ENCODE data around the gene CRTC3. TPM values are rescaled to one million over a fixed set of nuclear protein-coding genes. Genes with fewer than 3 reads are reported as not detected.
"Not testable (repeated sequence)": the region's sequence is repeated elsewhere in the genome, so short reads cannot be mapped to it uniquely, and the experiment has no call there.

Gene CRTC3
- total and polyA plus RNA-seq, 4 donors = 17.0 to 32.5 (median 24.9) TPM

GRCh38 chr15:90647326-90647725, 117.6 kb downstream of the CRTC3 start:
- no peak for DNase-seq (ENCODE audit: low read depth in 4 of 6, low spot score in 6 of 6)
- 100% methylated on average over 1 of the region's 2 CpGs for WGBS (ENCODE audit: insufficient coverage)

DNA sequence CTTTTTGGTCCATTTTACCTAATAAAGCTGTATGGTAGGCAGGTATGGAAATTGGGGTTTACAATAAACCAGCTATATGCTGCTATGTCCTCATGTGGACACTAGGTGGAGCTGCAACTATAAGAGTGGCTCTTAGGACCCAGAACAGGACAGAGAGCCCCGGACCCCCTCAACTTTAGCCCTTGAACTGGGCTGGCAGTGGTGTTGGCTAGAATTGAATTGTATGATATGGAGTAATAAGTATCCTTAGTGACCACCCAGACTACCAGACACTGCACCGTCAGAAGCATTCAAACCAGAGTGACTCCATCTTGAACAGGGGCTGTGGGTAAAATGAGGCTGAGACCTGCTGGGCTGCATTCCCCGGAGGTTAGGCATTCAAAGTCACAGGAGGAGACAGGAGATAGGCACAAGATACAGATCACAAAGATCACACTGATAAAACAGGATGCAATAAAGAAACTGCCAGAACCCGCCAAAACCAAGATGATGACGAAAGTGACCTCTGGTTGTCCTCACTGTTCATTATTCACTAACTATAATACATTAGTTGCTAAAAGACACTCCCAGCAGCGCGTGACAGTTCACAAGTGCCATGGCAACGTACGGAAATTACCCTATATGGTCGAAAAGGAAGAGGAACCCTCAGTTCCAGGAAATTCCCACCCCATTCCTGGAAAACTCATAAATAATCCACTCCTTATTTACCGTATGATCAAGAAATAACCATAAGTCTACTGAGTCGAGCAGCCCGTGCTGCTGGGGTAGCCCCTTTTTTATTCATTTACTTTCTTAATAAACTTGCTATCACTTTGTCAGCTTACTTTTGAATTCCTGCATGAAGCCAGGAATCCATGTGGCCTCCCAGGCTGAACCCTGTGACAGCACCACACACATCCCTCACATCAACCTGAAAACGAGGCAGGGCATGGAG, 118.7 kb downstream of the CRTC3 start:
- 57% methylated on average over 8 of the region's 14 CpGs for WGBS (ENCODE audit: insufficient coverage)
- Histone ChIP-seq H3K4me3 (ENCODE audit: low read depth, low read length) (no peak overlapping the region), H3K27me3 (ENCODE audit: control insufficient read depth, insufficient read depth, low read length) (no peaks in the 10 kb centered on the region), H3K9me3 (ENCODE audit: control insufficient read depth, insufficient read depth, low read length) (no peaks in the 10 kb centered on the region), H3K4me1 (ENCODE audit: control insufficient read depth, insufficient read depth, low read length) (no peaks in the 10 kb centered on the region), H3K27ac (ENCODE audit: low read depth, low read length) (peak overlapping the region; percentile 40), H3K36me3 (ENCODE audit: control insufficient read depth, insufficient read depth, low read length) (peaks cover 23% of the 10 kb centered on the region)
- DNase-seq (ENCODE audit: low read depth in 4 of 6, low spot score in 6 of 6) = peak in 5 of 6 donors; percentile 33 to 92 (median 59)

More at GRCh38 chr15:90647326-90647725, 117.6 kb downstream of the CRTC3 start:
- Histone ChIP-seq H3K36me3 (ENCODE audit: control insufficient read depth, insufficient read depth, low read length) (peaks cover 34% of the 10 kb centered on the region), H3K9me3 (ENCODE audit: control insufficient read depth, insufficient read depth, low read length) (no peaks in the 10 kb centered on the region), H3K27me3 (ENCODE audit: control insufficient read depth, insufficient read depth, low read length) (no peaks in the 10 kb centered on the region), H3K27ac (ENCODE audit: low read depth, low read length) (no peak overlapping the region), H3K4me3 (ENCODE audit: low read depth, low read length) (no peak overlapping the region), H3K4me1 (ENCODE audit: control insufficient read depth, insufficient read depth, low read length) (no peaks in the 10 kb centered on the region)

GRCh38 chr15:90650117-90650955, 120.6 kb downstream of the CRTC3 start:
- Histone ChIP-seq H3K27me3 (ENCODE audit: control insufficient read depth, insufficient read depth, low read length) (no peaks in the 10 kb centered on the region), H3K27ac (ENCODE audit: low read depth, low read length) (no peak overlapping the region), H3K4me1 (ENCODE audit: control insufficient read depth, insufficient read depth, low read length) (no peaks in the 10 kb centered on the region), H3K4me3 (ENCODE audit: low read depth, low read length) (no peak overlapping the region), H3K9me3 (ENCODE audit: control insufficient read depth, insufficient read depth, low read length) (no peaks in the 10 kb centered on the region), H3K36me3 (ENCODE audit: control insufficient read depth, insufficient read depth, low read length) (peaks cover 12% of the 10 kb centered on the region)
- WGBS (ENCODE audit: insufficient coverage) = 92% methylated on average over 2 of the region's 8 CpGs
- no peak for DNase-seq (ENCODE audit: low read depth in 4 of 6, low spot score in 6 of 6)

DNA sequence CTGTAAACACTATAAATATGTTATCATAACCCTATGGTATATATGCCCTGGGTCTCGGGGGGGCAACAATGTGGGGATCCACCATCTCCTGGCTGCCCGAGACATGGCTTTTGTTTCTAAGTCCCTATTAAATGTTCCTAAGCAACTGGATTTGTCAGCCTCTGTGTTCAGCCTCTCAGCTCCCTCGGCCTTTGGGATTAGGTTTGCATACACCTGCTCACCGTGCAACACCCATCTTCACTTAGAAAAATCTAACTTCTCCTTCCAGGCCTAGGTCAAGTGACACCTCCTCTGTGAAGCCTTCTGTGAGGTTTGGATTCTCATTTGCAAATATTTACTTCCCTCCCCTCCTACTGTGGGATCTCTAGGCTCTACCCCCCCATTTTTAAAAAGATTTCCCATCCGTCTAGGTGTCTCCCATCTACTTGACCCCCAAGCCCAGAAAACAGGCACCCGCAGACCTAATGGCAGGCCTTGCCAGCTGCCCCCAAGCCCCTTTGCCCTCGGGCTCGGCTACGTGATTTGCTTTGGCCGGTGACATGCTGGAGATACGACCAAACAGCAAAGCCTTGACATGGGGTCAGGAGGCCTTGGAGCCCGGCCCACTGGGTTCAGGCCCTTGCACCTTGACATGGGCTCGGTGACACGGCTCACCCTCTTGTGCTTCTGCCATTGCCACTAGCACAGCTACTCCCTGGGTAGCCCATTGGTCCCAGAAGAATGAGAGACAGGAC, 121.4 kb downstream of the CRTC3 start:
- no peak for DNase-seq (ENCODE audit: low read depth in 4 of 6, low spot score in 6 of 6)
- peaks cover 4% of the 10 kb centered on the region for H3K36me3 ChIP-seq (ENCODE audit: control insufficient read depth, insufficient read depth, low read length)
- WGBS (ENCODE audit: insufficient coverage) = 93% methylated on average over 14 of the region's 14 CpGs
- H3K9me3 ChIP-seq (ENCODE audit: control insufficient read depth, insufficient read depth, low read length) = no peaks in the 10 kb centered on the region
- no peak overlapping the region for H3K4me3 ChIP-seq (ENCODE audit: low read depth, low read length)
- H3K4me1 ChIP-seq (ENCODE audit: control insufficient read depth, insufficient read depth, low read length) = no peaks in the 10 kb centered on the region
- no peak overlapping the region for H3K27ac ChIP-seq (ENCODE audit: low read depth, low read length)
- H3K27me3 ChIP-seq (ENCODE audit: control insufficient read depth, insufficient read depth, low read length) = no peaks in the 10 kb centered on the region

DNA sequence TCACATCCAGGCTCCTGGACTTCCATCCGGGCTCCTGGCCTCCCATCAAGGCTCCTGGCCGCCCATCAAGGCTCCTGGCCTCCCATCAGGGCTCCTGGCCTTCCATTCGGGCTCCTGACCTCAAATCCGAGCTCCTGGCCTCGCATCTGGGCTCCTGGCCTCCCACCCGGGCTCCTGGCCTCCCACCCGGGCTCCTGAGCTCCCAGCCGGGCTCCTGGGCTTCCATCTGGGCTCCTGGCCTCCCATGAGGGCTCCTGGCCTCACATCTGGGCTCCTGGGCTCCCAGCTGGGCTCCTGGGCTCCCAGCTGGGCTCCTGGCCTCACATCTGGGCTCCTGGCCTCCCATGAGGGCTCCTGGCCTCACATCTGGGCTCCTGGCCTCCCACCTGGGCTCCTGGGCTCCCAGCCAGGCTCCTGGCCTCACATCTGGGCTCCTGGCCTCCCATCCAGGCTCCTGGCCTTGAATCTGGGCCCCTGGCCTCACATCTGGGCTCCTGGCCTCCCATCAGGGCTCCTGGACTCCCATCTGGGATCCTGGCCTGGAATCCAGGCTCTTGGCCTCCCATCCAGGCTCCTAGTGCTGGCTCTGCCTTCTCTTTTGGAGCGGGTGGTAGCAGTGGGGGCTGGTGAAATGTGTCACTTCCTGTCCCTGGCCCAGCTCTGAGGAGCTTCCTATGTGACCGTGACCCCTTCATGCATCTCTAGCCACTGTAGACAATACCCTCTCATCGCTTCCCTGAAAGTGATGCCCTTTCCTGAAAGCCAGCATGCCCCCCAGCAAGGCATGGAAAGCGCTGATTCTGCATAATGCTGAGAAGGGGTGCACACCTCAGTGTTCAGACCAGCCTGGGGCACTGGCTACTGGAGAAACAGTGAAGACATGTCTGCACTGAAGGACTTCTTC, 124.8 kb downstream of the CRTC3 start:
- no peaks in the 10 kb centered on the region for H3K27me3 ChIP-seq (ENCODE audit: control insufficient read depth, insufficient read depth, low read length)
- no peaks in the 10 kb centered on the region for H3K4me1 ChIP-seq (ENCODE audit: control insufficient read depth, insufficient read depth, low read length)
- H3K36me3 ChIP-seq (ENCODE audit: control insufficient read depth, insufficient read depth, low read length) = peaks cover 3% of the 10 kb centered on the region
- DNase-seq (ENCODE audit: low read depth in 4 of 6, low spot score in 6 of 6) = no peak
- H3K4me3 ChIP-seq (ENCODE audit: low read depth, low read length) = no peak overlapping the region
- 92% methylated on average over 11 of the region's 12 CpGs for WGBS (ENCODE audit: insufficient coverage)
- H3K27ac ChIP-seq (ENCODE audit: low read depth, low read length) = no peak overlapping the region
- no peaks in the 10 kb centered on the region for H3K9me3 ChIP-seq (ENCODE audit: control insufficient read depth, insufficient read depth, low read length)

- not testable (repeated sequence) for H3K27me3 ChIP-seq (ENCODE audit: control insufficient read depth, insufficient read depth, low read length); H3K9me3 ChIP-seq (ENCODE audit: control insufficient read depth, insufficient read depth, low read length); H3K4me3 ChIP-seq (ENCODE audit: low read depth, low read length); H3K27ac ChIP-seq (ENCODE audit: low read depth, low read length); H3K4me1 ChIP-seq (ENCODE audit: control insufficient read depth, insufficient read depth, low read length); DNase-seq (ENCODE audit: low read depth in 4 of 6, low spot score in 6 of 6); H3K36me3 ChIP-seq (ENCODE audit: control insufficient read depth, insufficient read depth, low read length)
- WGBS (ENCODE audit: insufficient coverage) = no CpG with 5 or more reads among the region's 7 CpGs
Observed at GRCh38 chr15:90657520-90658172, 127.9 kb downstream of the CRTC3 start.

GRCh38 chr15:90659481-90659880, 129.8 kb downstream of the CRTC3 start:
- WGBS (ENCODE audit: insufficient coverage) = 83% methylated on average over 3 of the region's 4 CpGs
- Histone ChIP-seq H3K27ac (ENCODE audit: low read depth, low read length) (no peak overlapping the region), H3K36me3 (ENCODE audit: control insufficient read depth, insufficient read depth, low read length) (peaks cover under 1% of the 10 kb centered on the region), H3K4me3 (ENCODE audit: low read depth, low read length) (no peak overlapping the region), H3K9me3 (ENCODE audit: control insufficient read depth, insufficient read depth, low read length) (no peaks in the 10 kb centered on the region), H3K4me1 (ENCODE audit: control insufficient read depth, insufficient read depth, low read length) (no peaks in the 10 kb centered on the region), H3K27me3 (ENCODE audit: control insufficient read depth, insufficient read depth, low read length) (no peaks in the 10 kb centered on the region)
- DNase-seq (ENCODE audit: low read depth in 4 of 6, low spot score in 6 of 6) = no peak

GRCh38 chr15:90660195-90660998, 130.7 kb downstream of the CRTC3 start:
- Histone ChIP-seq H3K4me3 (ENCODE audit: low read depth, low read length) (no peak overlapping the region), H3K36me3 (ENCODE audit: control insufficient read depth, insufficient read depth, low read length) (no peaks in the 10 kb centered on the region), H3K27me3 (ENCODE audit: control insufficient read depth, insufficient read depth, low read length) (no peaks in the 10 kb centered on the region), H3K4me1 (ENCODE audit: control insufficient read depth, insufficient read depth, low read length) (peaks cover 6% of the 10 kb centered on the region), H3K9me3 (ENCODE audit: control insufficient read depth, insufficient read depth, low read length) (no peaks in the 10 kb centered on the region), H3K27ac (ENCODE audit: low read depth, low read length) (no peak overlapping the region)
- DNase-seq (ENCODE audit: low read depth in 4 of 6, low spot score in 6 of 6) = no peak
- 58% methylated on average over 6 of the region's 12 CpGs for WGBS (ENCODE audit: insufficient coverage)

All from spinal cord (tissue), 10 donors.